OCI-LY1 (cell line): Measurements from ENCODE around the gene CDKAL1.

ENCODE experiments used
- EZH2 ChIP-seq: fragments of 200-600 bp; sonication (generic), shearing (Covaris generic); IDR thresholded peaks from 2 replicates; pipeline ENCODE4 v1.8.0; 2017; ENCODE audit warnings: borderline replicate concordance, mixed run types, mild to moderate bottlenecking, antibody characterized with exemption, low read length, moderate library complexity, mixed read lengths
- TF ChIP-seq, protein P1 (sequence below): fragments of 200-600 bp; sonication (generic), shearing (Covaris generic); IDR thresholded peaks from 2 replicates; pipeline ENCODE4 v1.5.1; 2017; ENCODE audit warnings: mild to moderate bottlenecking, antibody characterized with exemption, low read length, moderate library complexity, mixed read lengths

DNA sequence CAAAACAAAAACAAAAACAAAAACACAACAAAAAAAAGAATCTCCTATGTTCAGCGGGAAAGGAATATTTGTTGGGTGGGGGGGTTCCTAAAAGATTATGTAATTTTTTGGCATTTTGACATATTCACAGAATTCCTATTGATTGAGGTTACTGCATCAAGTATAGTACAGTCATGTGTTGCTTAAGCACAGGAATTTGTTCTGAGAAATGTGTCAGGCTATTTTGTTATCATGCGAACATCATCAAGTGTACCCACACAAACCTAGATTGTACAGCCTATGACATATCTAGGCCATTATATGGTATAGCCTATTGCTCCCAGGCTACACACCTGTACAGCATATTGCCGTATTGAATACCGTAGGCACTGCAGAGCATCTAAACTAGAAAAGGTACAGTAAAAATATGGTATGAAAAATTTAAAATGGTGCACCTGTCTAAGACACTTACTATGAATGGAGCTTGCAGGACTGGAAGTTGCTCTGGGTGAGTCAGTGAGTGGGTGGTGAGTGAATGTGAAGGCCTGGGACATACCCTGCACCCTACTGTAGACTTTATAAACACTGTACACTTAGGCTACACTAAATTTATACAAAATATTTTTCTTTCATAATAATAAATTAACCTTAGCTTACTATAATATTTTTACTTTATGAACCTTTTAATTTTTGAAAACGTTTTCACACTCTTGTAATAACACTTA is 110.6 kb downstream of the CDKAL1 start:
- TF ChIP-seq, protein P1, sequence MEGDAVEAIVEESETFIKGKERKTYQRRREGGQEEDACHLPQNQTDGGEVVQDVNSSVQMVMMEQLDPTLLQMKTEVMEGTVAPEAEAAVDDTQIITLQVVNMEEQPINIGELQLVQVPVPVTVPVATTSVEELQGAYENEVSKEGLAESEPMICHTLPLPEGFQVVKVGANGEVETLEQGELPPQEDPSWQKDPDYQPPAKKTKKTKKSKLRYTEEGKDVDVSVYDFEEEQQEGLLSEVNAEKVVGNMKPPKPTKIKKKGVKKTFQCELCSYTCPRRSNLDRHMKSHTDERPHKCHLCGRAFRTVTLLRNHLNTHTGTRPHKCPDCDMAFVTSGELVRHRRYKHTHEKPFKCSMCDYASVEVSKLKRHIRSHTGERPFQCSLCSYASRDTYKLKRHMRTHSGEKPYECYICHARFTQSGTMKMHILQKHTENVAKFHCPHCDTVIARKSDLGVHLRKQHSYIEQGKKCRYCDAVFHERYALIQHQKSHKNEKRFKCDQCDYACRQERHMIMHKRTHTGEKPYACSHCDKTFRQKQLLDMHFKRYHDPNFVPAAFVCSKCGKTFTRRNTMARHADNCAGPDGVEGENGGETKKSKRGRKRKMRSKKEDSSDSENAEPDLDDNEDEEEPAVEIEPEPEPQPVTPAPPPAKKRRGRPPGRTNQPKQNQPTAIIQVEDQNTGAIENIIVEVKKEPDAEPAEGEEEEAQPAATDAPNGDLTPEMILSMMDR = no peak
- no peak for TF ChIP-seq EZH2
